GM12878 (cell line): ENCODE data around the gene PAXX. TPM values are rescaled to one million over a fixed set of nuclear protein-coding genes. Genes with fewer than 3 reads are reported as not detected.

Source experiments
- ATAC-seq: fragments of 200-7000 bp; cut with Tn5 transposase; 3 replicates; pipeline ENCODE4 v1.9.1; 2020; ENCODE audit warnings: mild to moderate bottlenecking, moderate library complexity
- BruUV-seq: library from RNA; stranded (reverse); fragments of 400-500 nt; replicated peaks from 2 replicates; lab custom pipeline; 2021; lab: Mats Ljungman, UMichigan
- CTCF ChIA-PET: fragments of 300-600 bp; sonication (Branson Sonifier 250); formaldehyde crosslinking; extraction: SDS; loops from one replicate; lab custom pipeline; 2021; ENCODE audit warnings: inconsistent platforms; lab: Yijun Ruan, JAX
- POLR2A ChIA-PET: fragments of 350-600 bp; formaldehyde crosslinking; extraction: SDS; loops from one replicate; lab custom pipeline; 2021; ENCODE audit warnings: inconsistent platforms; lab: Charles Lee
- RAD21 ChIA-PET: fragments of 300-600 bp; sonication (Branson Sonifier 250); formaldehyde crosslinking; loops from one replicate; lab custom pipeline; 2023; ENCODE audit warnings: antibody characterized with exemption; ENCODE audit not compliant: unreplicated experiment; lab: Charles Lee
- SMC1A ChIA-PET: fragments of 300-600 bp; sonication (Branson Sonifier 250); formaldehyde crosslinking; loops from one replicate; lab custom pipeline; 2023; ENCODE audit not compliant: unreplicated experiment, uncharacterized antibody; lab: Charles Lee
- DNase-seq: peaks from one replicate; pipeline ENCODE4 v3.0.0-alpha.2; 2011; ENCODE audit warnings: low read depth, low spot score
- FAIRE-seq: peaks from 3 replicates; lab custom pipeline; 2011; peaks lifted over from hg19 to GRCh38; lab: Jason Lieb, UNC
- H2AFZ ChIP-seq: 2 replicates; pipeline ENCODE4 v1.6.0; 2011; ENCODE audit warnings: low read depth, low read length, control low read depth; ENCODE audit not compliant: control insufficient read depth
- H3K27ac ChIP-seq: 2 replicates; pipeline ENCODE4 v1.5.1; 2011; ENCODE audit warnings: control low read depth; ENCODE audit not compliant: control insufficient read depth, insufficient read depth
- H3K27me3 ChIP-seq, 2 experiments: replicated peaks in 1 of 2; 2 replicates each; pipeline versions ENCODE4 v1.6.0 to v1.6.1; 2011; ENCODE audit warnings: low read length in 1 of 2; ENCODE audit not compliant: control insufficient read depth in 2 of 2, insufficient read depth in 2 of 2
- H3K36me3 ChIP-seq, 2 experiments: 2 replicates each; pipeline ENCODE4 v1.5.1; 2011; ENCODE audit warnings: low read length in 1 of 2; ENCODE audit not compliant: control insufficient read depth in 2 of 2, insufficient read depth in 2 of 2
- H3K4me1 ChIP-seq: 2 replicates; pipeline ENCODE4 v1.6.1; 2011; ENCODE audit warnings: mild to moderate bottlenecking, low read length, moderate library complexity, mixed read lengths; ENCODE audit not compliant: control insufficient read depth, insufficient read depth
- H3K4me2 ChIP-seq: 2 replicates; pipeline ENCODE4 v1.6.0; 2011; ENCODE audit warnings: control low read depth; ENCODE audit not compliant: control insufficient read depth, insufficient read depth
- H3K4me3 ChIP-seq: fragments of 200-600 bp; sonication (generic); 2 replicates; pipeline ENCODE4 v1.5.1; 2016
- H3K79me2 ChIP-seq: 2 replicates; pipeline ENCODE4 v1.6.0; 2011; ENCODE audit warnings: low read length; ENCODE audit not compliant: control insufficient read depth, insufficient read depth
- H3K9ac ChIP-seq: 2 replicates; pipeline ENCODE4 v1.8.0; 2011; ENCODE audit warnings: low read length, control low read depth, mixed read lengths; ENCODE audit not compliant: control insufficient read depth, insufficient read depth
- H3K9me3 ChIP-seq: replicated peaks from 3 replicates; pipeline ENCODE4 v1.5.1; 2011; ENCODE audit warnings: mild to moderate bottlenecking, low read length; ENCODE audit not compliant: control insufficient read depth, insufficient read depth
- H4K20me1 ChIP-seq: 2 replicates; pipeline ENCODE4 v1.6.0; 2011; ENCODE audit not compliant: control insufficient read depth, insufficient read depth
- ASH2L ChIP-seq: fragments of 300-600, 200-600 bp; sonication (generic); IDR thresholded peaks from 2 replicates; pipeline ENCODE4 v1.6.1; 2017; ENCODE audit warnings: low read depth, mild to moderate bottlenecking, borderline replicate concordance
- DPF2 ChIP-seq: fragments of 450-650 bp; IDR thresholded peaks from 2 replicates; pipeline ENCODE4 v1.6.1; 2017; ENCODE audit warnings: mild to moderate bottlenecking
- EGR1 ChIP-seq, 2 experiments: IDR thresholded peaks; 1 replicate in 1 of 2; 2 replicates in 1 of 2; pipeline ENCODE4 v1.6.1; 2011 to 2012; ENCODE audit warnings: low read depth in 2 of 2, low read length in 2 of 2, borderline replicate concordance in 1 of 2, mild to moderate bottlenecking in 1 of 2, moderate library complexity in 1 of 2
- ELK1 ChIP-seq: IDR thresholded peaks from 2 replicates; pipeline ENCODE4 v1.6.1; 2012; ENCODE audit warnings: low read depth, low read length, improper control_type of control experiment
- HDAC2 ChIP-seq: fragments of 200-600 bp; sonication (generic); IDR thresholded peaks from 2 replicates; pipeline ENCODE4 v1.6.1; 2017
- HSF1 ChIP-seq: fragments of 150-350 bp; IDR thresholded peaks from 2 replicates; pipeline ENCODE4 v1.6.1; 2014; ENCODE audit warnings: mild to moderate bottlenecking, low read depth, low read length
- IRF4 ChIP-seq: IDR thresholded peaks from 2 replicates; pipeline ENCODE4 v1.6.1; 2011; ENCODE audit warnings: low read depth, low read length
- JUND ChIP-seq: IDR thresholded peaks from 2 replicates; pipeline ENCODE4 v1.6.1; 2012; ENCODE audit warnings: low read depth, mild to moderate bottlenecking, low read length, improper control_type of control experiment, moderate library complexity
- MXI1 ChIP-seq: fragments of 150-350 bp; IDR thresholded peaks from 2 replicates; pipeline ENCODE4 v1.6.1; 2011; ENCODE audit warnings: low read depth, mild to moderate bottlenecking, inconsistent platforms, low read length, improper control_type of control experiment
- PAX5 ChIP-seq: IDR thresholded peaks from 2 replicates; pipeline ENCODE4 v1.6.1; 2011; ENCODE audit warnings: low read depth, low read length, borderline replicate concordance
- RUNX3 ChIP-seq: IDR thresholded peaks from 2 replicates; pipeline ENCODE4 v1.6.1; 2012; ENCODE audit warnings: low read length, inconsistent platforms
- SP1 ChIP-seq: IDR thresholded peaks from one replicate; pipeline ENCODE4 v1.6.1; 2011; ENCODE audit warnings: low read depth, low read length
- TAF1 ChIP-seq: IDR thresholded peaks from 2 replicates; pipeline ENCODE4 v1.6.1; 2011; ENCODE audit warnings: mild to moderate bottlenecking, low read depth, low read length, borderline replicate concordance
- TCF7 ChIP-seq: IDR thresholded peaks from 2 replicates; pipeline ENCODE4 v1.6.1; 2014; ENCODE audit warnings: antibody characterized with exemption, borderline replicate concordance
- WGBS: methylation state at CpG from one replicate; pipeline ENCODE4 v1.1.6; 2016; ENCODE audit warnings: low lambda C conversion rate; ENCODE audit not compliant: insufficient replicate concordance, insufficient coverage; ENCODE audit errors: missing lambda C conversion rate; 5-methylcytosine and 5-hydroxymethylcytosine counted together
- in situ Hi-C: fragments of 300-500 bp; cut with MboI; formaldehyde crosslinking; loops from 9 replicates; pipeline ENCODE4 v1.14.3; 2018; ENCODE audit warnings: mixed read lengths
- intact Hi-C: fragments of 100-400 bp; cut with micrococcal nuclease; formaldehyde crosslinking; loops from one replicate; pipeline ENCODE4 v1.14.2; 2022; ENCODE audit not compliant: unreplicated experiment
- polyA plus RNA-seq, 11 experiments: library from polyadenylated mRNA; depleted of rRNA in 4 of 11; unstranded in 6 of 11; stranded (reverse) in 5 of 11; fragments of >200 nt; fragmentation: Nextera tagmentation in 4 of 11; fragmentation: Illumina TruSeq in 1 of 11; extraction: Ambion mirVana in 4 of 11; extraction: Trizol in 1 of 11; gene quantifications; 1 replicate in 1 of 11; 2 replicates in 10 of 11; pipeline versions ENCODE4 v1.2.1 to v1.2.3, GENCODE V29; 2011 to 2016; ENCODE audit warnings: inconsistent platforms in 2 of 11, missing spikeins in 2 of 11, low read depth in 1 of 11
- total RNA-seq, 4 experiments: library from RNA; depleted of rRNA in 3 of 4; stranded (reverse); fragments of >200 nt in 3 of 4; fragmentation: Illumina TruSeq in 1 of 4; extraction: Trizol in 1 of 4; gene quantifications; 2 replicates each; pipeline versions ENCODE4 v1.2.1 to v1.2.3, GENCODE V29; 2013 to 2021
- TF ChIP-seq, protein P1 (sequence below), 3 experiments: IDR thresholded peaks in 2 of 3; conservative IDR thresholded peaks in 1 of 3; 2 replicates each; pipeline ENCODE4 v1.5.1; 2011; ENCODE audit warnings: low read depth in 3 of 3, low read length in 3 of 3, mild to moderate bottlenecking in 3 of 3, control low read depth in 2 of 3, moderate library complexity in 2 of 3, inconsistent platforms in 1 of 3, mixed read lengths in 1 of 3; ENCODE audit not compliant: control insufficient read depth in 2 of 3, insufficient read depth in 1 of 3; ENCODE audit errors: extremely low read depth in 1 of 3
- TF ChIP-seq, protein P2 (sequence below): fragments of 450-650 bp; IDR thresholded peaks from 2 replicates; pipeline ENCODE4 v1.6.1; 2018; ENCODE audit warnings: borderline replicate concordance, mild to moderate bottlenecking; ENCODE audit not compliant: partially characterized antibody

The PAXX gene
- total and polyA plus RNA-seq, 10 of the 15 experiments (the other 5 are each of a cell fraction or from before 2014, with no cell fraction given), result 0.18 to 60.6 (median 29.5) TPM

GRCh38 chr9:136950656-136951276 is 41.5 kb upstream of the PAXX start:
- peak overlapping the region; percentile 98 for H3K4me2 ChIP-seq
- H3K36me3 ChIP-seq, result no peaks in the 10 kb centered on the region
- no peaks in the 10 kb centered on the region for H3K27me3 ChIP-seq
- peaks cover 6% of the 10 kb centered on the region; the same call in 1 of the 2 replicates for H3K4me1 ChIP-seq
- ATAC-seq (no peak), DNase-seq (no peak), FAIRE-seq (no peak)
- H2AFZ ChIP-seq, result peak overlapping the region; percentile 97
- peak overlapping the region; percentile 77 for H3K4me3 ChIP-seq
- CTCF ChIA-PET, result interaction anchor here (0.7 to 1.3 kb wide), 4 partner anchors 16 to 277 kb away, joined by 3 to 10 read pairs (median 4); partner anchors contain the start of gene RNF224
- in situ Hi-C loops (no loop called here), intact Hi-C loops (no loop called here)
- H3K9me3 ChIP-seq, result no peaks in the 10 kb centered on the region
- no peaks in the 10 kb centered on the region for H3K79me2 ChIP-seq
- 40% methylated on average over 8 of the region's 9 CpGs for WGBS
- H3K9ac ChIP-seq, result peak overlapping the region; percentile 78; the same call in 1 of the 2 replicates
- SMC1A ChIA-PET, result interaction anchor here (1.1 to 1.5 kb wide), 3 partner anchors 49 to 84 kb away, joined by 3 to 8 read pairs (median 4); no protein-coding TSS in a partner anchor
- peak overlapping the region; percentile 53 for H3K27ac ChIP-seq
- no peaks in the 10 kb centered on the region for H4K20me1 ChIP-seq
- POLR2A ChIA-PET, result interaction anchor here (1.1 kb wide), 1 partner anchor 272 kb away, joined by 3 read pairs; no protein-coding TSS in a partner anchor
- no TSS peak for BruUV-seq
- RAD21 ChIA-PET, result interaction anchor here (0.8 kb wide), 1 partner anchor 49 kb away, joined by 3 read pairs; no protein-coding TSS in a partner anchor
- TF ChIP-seq, protein P1, sequence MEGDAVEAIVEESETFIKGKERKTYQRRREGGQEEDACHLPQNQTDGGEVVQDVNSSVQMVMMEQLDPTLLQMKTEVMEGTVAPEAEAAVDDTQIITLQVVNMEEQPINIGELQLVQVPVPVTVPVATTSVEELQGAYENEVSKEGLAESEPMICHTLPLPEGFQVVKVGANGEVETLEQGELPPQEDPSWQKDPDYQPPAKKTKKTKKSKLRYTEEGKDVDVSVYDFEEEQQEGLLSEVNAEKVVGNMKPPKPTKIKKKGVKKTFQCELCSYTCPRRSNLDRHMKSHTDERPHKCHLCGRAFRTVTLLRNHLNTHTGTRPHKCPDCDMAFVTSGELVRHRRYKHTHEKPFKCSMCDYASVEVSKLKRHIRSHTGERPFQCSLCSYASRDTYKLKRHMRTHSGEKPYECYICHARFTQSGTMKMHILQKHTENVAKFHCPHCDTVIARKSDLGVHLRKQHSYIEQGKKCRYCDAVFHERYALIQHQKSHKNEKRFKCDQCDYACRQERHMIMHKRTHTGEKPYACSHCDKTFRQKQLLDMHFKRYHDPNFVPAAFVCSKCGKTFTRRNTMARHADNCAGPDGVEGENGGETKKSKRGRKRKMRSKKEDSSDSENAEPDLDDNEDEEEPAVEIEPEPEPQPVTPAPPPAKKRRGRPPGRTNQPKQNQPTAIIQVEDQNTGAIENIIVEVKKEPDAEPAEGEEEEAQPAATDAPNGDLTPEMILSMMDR (IDR thresholded peaks at IDR 0.05 in 2 of 3, conservative IDR thresholded peaks at IDR 0.05 in 1 of 3; ENCODE audit: control insufficient read depth in 2 of 3, extremely low read depth in 1 of 3, insufficient read depth in 1 of 3, low read depth in 3 of 3, low read length in 3 of 3), result no peak
- TF ChIP-seq, protein P2, sequence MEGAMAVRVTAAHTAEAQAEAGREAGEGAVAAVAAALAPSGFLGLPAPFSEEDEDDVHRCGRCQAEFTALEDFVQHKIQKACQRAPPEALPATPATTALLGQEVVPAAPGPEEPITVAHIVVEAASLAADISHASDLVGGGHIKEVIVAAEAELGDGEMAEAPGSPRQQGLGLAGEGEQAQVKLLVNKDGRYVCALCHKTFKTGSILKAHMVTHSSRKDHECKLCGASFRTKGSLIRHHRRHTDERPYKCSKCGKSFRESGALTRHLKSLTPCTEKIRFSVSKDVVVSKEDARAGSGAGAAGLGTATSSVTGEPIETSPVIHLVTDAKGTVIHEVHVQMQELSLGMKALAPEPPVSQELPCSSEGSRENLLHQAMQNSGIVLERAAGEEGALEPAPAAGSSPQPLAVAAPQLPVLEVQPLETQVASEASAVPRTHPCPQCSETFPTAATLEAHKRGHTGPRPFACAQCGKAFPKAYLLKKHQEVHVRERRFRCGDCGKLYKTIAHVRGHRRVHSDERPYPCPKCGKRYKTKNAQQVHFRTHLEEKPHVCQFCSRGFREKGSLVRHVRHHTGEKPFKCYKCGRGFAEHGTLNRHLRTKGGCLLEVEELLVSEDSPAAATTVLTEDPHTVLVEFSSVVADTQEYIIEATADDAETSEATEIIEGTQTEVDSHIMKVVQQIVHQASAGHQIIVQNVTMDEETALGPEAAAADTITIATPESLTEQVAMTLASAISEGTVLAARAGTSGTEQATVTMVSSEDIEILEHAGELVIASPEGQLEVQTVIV, result no peak
- TF ChIP-seq HSF1 (no peak), EGR1 (IDR thresholded peaks at IDR 0.05; ENCODE audit: borderline replicate concordance in 1 of 2, low read depth in 2 of 2, low read length in 2 of 2) (no peak), PAX5 (no peak), HDAC2 (no peak), SP1 (no peak), RUNX3 (no peak), ELK1 (no peak), IRF4 (no peak), TAF1 (no peak), JUND (no peak), TCF7 (no peak), DPF2 (no peak), MXI1 (no peak), ASH2L (no peak)
